ENCODE measurements around the gene FCSK.

DNA sequence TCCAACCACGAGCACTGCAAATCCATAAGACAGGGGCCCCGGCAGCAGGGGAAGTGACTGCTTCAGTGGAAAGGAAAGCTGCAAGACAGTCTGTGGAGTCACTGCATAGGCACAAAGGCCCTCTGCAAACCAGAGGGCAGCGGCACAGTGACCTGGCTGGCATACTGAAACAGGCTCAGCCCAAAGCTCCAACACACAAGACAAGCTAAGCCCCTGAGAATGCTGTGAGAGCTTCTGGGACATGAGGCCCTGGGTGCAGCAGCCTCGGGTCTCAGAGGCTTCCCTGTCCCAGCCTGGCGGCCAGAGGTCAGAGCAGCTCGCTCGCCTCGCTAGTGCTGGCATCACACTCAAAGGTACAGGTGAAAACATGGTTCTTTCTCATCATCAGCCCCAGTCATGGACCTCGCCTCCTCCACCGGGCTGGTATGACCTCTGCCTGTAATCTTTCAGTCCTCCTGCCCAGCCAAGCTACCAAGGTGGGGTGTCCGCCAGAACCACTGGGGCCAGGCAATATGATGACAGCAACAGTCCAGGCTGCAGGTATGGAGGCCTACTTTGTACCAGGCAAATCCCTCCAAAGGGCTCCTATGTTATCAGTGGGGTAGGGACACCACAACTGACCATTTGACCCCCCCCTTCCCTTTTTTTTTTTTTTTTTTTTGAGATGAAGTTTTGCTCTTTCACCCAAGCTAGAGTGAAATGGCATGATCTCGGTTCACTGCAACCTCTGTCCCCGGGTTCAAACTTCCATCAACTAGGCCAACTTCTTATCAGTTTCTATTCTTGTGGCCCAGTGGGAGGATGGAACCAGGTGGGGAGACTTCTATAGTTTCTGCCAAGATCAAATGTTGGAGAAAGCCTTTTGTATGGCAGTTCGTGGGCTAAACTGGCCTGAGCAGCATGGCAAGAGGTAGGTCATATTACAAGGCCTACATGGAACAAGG is 34.7 kb upstream of the FCSK start:
- no peak for TF ChIP-seq CTCF (IDR thresholded peaks at IDR 0.05; ENCODE audit: poor library complexity)
- TF ChIP-seq EZH2 (IDR thresholded peaks at IDR 0.05; ENCODE audit: borderline replicate concordance), result no peak

Measured in hepatocyte (in vitro differentiated cells).